Right lobe of liver (tissue), 6 donors: ENCODE measurements around the gene DGKA. TPM values are rescaled to one million over a fixed set of nuclear protein-coding genes. Genes with fewer than 3 reads are reported as not detected.

Source experiments
- ATAC-seq, 4 donors: fragments of 200-7000 bp; cut with Tn5 transposase; one replicate each; pipeline ENCODE4 v1.9.1; 2020; ENCODE audit warnings: mild to moderate bottlenecking in 4 of 4, moderate library complexity in 4 of 4
- DNase-seq, 3 donors: peaks; one replicate each; pipeline ENCODE4 v3.0.0-alpha.2; 2020
- H3K27ac ChIP-seq, 3 donors: fragments of 200-600 bp; one replicate each; pipeline ENCODE4 v1.8.0; 2022
- H3K27me3 ChIP-seq, 2 donors: fragments of 200-600 bp; one replicate each; pipeline ENCODE4 v1.8.0; 2022
- H3K36me3 ChIP-seq, 4 donors: fragments of 200-600 bp; sonication (generic) in 1 of 4; one replicate each; pipeline versions ENCODE4 v1.5.1 to v1.8.0; 2017 to 2022; ENCODE audit warnings: control low read depth in 1 of 4
- H3K4me1 ChIP-seq, 4 donors: fragments of 200-600 bp; sonication (generic) in 1 of 4; one replicate each; pipeline versions ENCODE4 v1.5.1 to v1.8.0; 2017 to 2022; ENCODE audit warnings: control low read depth in 1 of 4
- H3K4me3 ChIP-seq, 3 donors: fragments of 200-600 bp; one replicate each; pipeline ENCODE4 v1.8.0; 2022
- H3K9me3 ChIP-seq, 4 donors: fragments of 200-600 bp; sonication (generic) in 1 of 4; one replicate each; pipeline versions ENCODE4 v1.5.1 to v1.8.0; 2017 to 2022; ENCODE audit warnings: control low read depth in 1 of 4
- POLR2A ChIP-seq: fragments of 450-650 bp; IDR thresholded peaks from one replicate; pipeline ENCODE4 v1.6.1; 2017; ENCODE audit warnings: antibody characterized with exemption, mild to moderate bottlenecking
- WGBS: methylation state at CpG from one replicate; pipeline ENCODE4 v1.1.6; 2018; ENCODE audit warnings: low coverage, low lambda C conversion rate; ENCODE audit not compliant: insufficient coverage; ENCODE audit errors: missing lambda C conversion rate; 5-methylcytosine and 5-hydroxymethylcytosine counted together
- intact Hi-C, 2 donors: fragments of 100-400 bp; cut with DNase I; formaldehyde crosslinking; loops; one replicate each; pipeline versions ENCODE4 v1.11.2 to v1.14.1; 2022
- total RNA-seq, 6 experiments: library from RNA; depleted of rRNA in 2 of 6; stranded (reverse); fragments of >200 nt in 2 of 6; fragmentation: NEBNext Ultra II Directional in 3 of 6; extraction: Animal tissue kit (Norgen Biotek cat#: 25700) in 3 of 6; gene quantifications; one replicate each; pipeline versions ENCODE4 v1.1.0 to v1.2.4, GENCODE V29; 2016 to 2023
- TF ChIP-seq, protein P1 (sequence below), 4 donors: fragments of 200-600 bp in 3 of 4; fragments of 450-650 bp in 1 of 4; IDR thresholded peaks; one replicate each; pipeline versions ENCODE4 v1.5.1 to v1.8.0; 2016 to 2022; ENCODE audit warnings: antibody characterized with exemption in 4 of 4, mild to moderate bottlenecking in 2 of 4
- donor health status: DM: no; HTN: yes; CAD: no.
- donor health status: DM: no; HTN: no; CAD: no.
- donor health status: DM: no; HTN: no; CAD: no.
- donor health status: DM: no; HTN: yes; CAD: no.
- donor health status: DM: no; HTN: yes; CAD: no.

The DGKA gene
- total RNA-seq, 6 experiments from 2014 or later: 2.7 to 7.6 (median 4.9) TPM

DNA sequence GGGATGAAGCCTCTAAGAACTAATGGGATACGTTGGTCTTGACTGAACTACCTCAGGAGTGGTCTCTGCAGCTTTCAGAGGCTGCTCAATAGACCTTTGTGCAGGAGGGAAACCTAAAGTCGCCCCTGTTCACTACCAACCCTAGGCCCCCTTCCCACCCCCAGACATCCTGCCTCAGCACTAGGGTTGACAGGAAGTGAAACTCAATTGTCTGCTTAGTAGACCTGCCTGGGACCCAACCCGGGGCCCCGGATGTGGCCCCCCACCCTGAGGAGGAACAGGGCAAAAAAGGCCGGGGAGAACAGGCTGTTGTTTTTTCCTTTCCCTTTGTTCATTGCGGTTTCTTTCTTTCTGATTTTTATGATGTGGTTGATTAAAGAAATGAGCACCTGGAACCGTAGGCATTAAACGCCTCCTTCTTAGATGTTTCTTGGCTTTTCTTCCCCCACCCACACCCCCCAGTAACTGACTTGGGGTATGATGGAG, 1.6 kb upstream of the DGKA start:
- TF ChIP-seq, protein P1, sequence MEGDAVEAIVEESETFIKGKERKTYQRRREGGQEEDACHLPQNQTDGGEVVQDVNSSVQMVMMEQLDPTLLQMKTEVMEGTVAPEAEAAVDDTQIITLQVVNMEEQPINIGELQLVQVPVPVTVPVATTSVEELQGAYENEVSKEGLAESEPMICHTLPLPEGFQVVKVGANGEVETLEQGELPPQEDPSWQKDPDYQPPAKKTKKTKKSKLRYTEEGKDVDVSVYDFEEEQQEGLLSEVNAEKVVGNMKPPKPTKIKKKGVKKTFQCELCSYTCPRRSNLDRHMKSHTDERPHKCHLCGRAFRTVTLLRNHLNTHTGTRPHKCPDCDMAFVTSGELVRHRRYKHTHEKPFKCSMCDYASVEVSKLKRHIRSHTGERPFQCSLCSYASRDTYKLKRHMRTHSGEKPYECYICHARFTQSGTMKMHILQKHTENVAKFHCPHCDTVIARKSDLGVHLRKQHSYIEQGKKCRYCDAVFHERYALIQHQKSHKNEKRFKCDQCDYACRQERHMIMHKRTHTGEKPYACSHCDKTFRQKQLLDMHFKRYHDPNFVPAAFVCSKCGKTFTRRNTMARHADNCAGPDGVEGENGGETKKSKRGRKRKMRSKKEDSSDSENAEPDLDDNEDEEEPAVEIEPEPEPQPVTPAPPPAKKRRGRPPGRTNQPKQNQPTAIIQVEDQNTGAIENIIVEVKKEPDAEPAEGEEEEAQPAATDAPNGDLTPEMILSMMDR (IDR thresholded peaks at IDR 0.05): no peak
- TF ChIP-seq POLR2A: no peak
- no peak overlapping the region for H3K4me3 ChIP-seq
- 29% methylated on average over 7 of the region's 8 CpGs for WGBS
- peak in 2 of 3 donors; percentile 37 to 57 for DNase-seq
- intact Hi-C loops: no loop called here
- H3K4me1 ChIP-seq: peaks cover 0 to 16% (median 3%) of the 10 kb centered on the region in 4 donors
- no peaks in the 10 kb centered on the region for H3K9me3 ChIP-seq
- ATAC-seq: no peak
- no peak overlapping the region for H3K27ac ChIP-seq
- no peaks in the 10 kb centered on the region for H3K27me3 ChIP-seq
- no peaks in the 10 kb centered on the region for H3K36me3 ChIP-seq

DNA sequence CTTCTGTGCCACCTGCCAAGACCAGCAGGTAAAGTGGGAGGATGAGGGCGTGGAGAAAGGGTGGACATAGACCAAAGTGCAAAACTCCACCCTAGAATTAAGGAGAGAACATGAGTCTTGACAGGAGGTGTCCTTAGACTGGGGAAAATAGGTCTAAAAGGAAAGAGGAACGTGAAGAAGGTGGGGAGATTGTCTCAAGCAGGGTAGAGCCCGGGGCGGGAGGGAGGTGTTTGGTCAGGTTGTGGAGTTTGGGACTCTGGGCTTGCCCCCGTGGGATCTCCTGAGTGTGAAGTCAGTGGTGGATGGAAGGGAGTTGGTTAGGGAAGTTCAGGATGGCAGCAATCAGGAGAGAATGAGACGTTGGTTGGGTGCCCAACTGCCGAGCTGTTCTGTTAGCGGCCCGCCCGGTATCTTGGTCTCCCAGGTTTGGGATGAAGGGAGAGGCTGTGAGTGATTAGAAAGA, 386 bp downstream of the DGKA start:
- no peaks in the 10 kb centered on the region for H3K27me3 ChIP-seq
- peak overlapping the region; percentile 45 to 58 (median 52) for H3K4me3 ChIP-seq
- DNase-seq (peak in 1 of 3 donors; percentile 52), ATAC-seq (no peak)
- no peaks in the 10 kb centered on the region for H3K36me3 ChIP-seq
- H3K4me1 ChIP-seq: peaks cover 0 to 11% (median under 1%) of the 10 kb centered on the region in 4 donors
- intact Hi-C loops: loop anchor here (10.0 kb wide), 3 partner anchors 97 to 187 kb away; partner anchors contain the start of genes GDF11 (in 1 of the 2), ORMDL2 (in 1 of the 2) and SARNP (in 1 of the 2)
- H3K27ac ChIP-seq: peak overlapping the region; percentile 45 to 62 (median 54)
- H3K9me3 ChIP-seq: no peaks in the 10 kb centered on the region
- TF ChIP-seq, protein P1 (IDR thresholded peaks at IDR 0.05): no peak
- no peak for TF ChIP-seq POLR2A
- WGBS: 10% methylated on average over 10 of the region's 10 CpGs

DNA sequence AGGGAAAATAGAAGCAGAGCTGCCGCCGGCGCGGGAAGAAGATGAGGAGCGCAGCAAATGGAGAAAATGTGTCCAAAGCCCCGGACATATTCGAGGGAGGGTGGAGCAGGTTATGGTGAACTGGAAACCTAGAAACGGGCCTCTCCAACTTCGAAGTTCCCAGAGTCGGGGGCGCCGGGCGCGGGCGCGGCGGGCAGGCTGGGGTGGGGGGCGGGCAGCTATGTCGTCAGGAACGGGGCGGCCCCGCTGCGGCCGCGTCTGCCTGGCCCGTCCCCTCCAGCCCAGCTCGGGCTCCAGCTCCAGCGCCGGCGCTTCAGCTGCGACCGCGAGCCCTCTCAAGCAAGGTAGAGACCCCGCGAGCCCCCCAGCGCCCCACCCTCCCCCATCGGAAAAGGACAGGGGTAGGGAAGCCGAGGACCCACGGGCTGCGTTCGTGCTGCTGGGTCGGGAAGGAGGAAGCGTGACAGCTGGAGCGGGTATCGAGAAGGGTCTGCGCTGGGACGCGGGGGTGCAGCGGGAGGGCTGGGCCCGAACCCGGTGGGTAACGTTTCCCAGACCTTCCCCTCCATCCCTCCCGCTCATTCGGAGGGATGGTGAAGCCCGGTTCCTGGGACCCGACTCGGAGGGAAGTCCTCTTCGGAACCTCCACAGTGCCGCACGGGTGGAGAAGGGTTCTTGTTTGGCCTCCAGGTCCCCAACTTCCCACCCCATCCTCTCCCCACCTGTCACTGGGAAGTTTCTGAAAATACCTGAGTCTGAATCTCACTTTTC, 1.0 kb downstream of the DGKA start:
- intact Hi-C loops: loop anchor here (10.0 kb wide), 3 partner anchors 97 to 187 kb away; partner anchors contain the start of genes GDF11 (in 1 of the 2), ORMDL2 (in 1 of the 2) and SARNP (in 1 of the 2)
- Histone ChIP-seq H3K27me3 (no peaks in the 10 kb centered on the region), H3K9me3 (no peaks in the 10 kb centered on the region), H3K27ac (peak overlapping the region; percentile 45 to 62 (median 54)), H3K36me3 (no peaks in the 10 kb centered on the region), H3K4me1 (peaks cover 0 to 7% (median 0%) of the 10 kb centered on the region in 4 donors), H3K4me3 (peak overlapping the region; percentile 45 to 58 (median 52))
- DNase-seq (peak; percentile 59 to 73 (median 71)), ATAC-seq (peak; percentile 36 to 48 (median 43))
- WGBS: 1% methylated on average over 15 of the region's 60 CpGs
- TF ChIP-seq POLR2A: no peak
- TF ChIP-seq, protein P1 (IDR thresholded peaks at IDR 0.05): no peak

DNA sequence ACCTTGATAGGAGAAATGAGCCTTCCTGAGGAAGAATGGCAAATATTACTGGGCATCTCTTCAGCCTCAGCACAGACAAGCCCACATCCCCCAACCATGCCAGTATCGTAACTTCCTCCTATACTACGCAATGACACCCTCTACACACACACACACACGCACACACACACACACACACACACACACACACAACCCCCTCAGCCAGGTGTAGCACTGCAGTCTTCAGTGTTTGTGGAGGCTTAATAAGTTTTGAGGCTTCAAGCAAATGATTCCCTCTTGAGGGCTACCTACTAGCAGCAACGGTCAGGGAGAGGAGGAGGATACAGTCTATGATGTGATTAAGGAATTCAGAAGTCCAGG, 1.6 kb downstream of the DGKA start:
- Histone ChIP-seq H3K9me3 (no peaks in the 10 kb centered on the region), H3K27ac (no peak overlapping the region), H3K36me3 (no peaks in the 10 kb centered on the region), H3K4me1 (peaks cover 0 to 7% (median 0%) of the 10 kb centered on the region in 4 donors), H3K27me3 (no peaks in the 10 kb centered on the region), H3K4me3 (peak overlapping the region; percentile 45 to 58 (median 52))
- DNase-seq (no peak), ATAC-seq (no peak)
- intact Hi-C loops: loop anchor here (10.0 kb wide), 3 partner anchors 98 to 188 kb away; partner anchors contain the start of genes GDF11 (in 1 of the 2), ORMDL2 (in 1 of the 2) and SARNP (in 1 of the 2)
- WGBS: 39% methylated on average over 3 of the region's 4 CpGs
- TF ChIP-seq POLR2A: no peak
- TF ChIP-seq, protein P1 (IDR thresholded peaks at IDR 0.05): no peak
